ENCODE measurements around the gene MAML2. TPM values are rescaled to one million over a fixed set of nuclear protein-coding genes. Genes with fewer than 3 reads are reported as not detected.

Gene MAML2
- polyA plus RNA-seq, 3 donors, result 0.57 to 7.6 (median 1.2) TPM

GRCh38 chr11:96136613-96137298 is 206.2 kb downstream of the MAML2 start:
- no peak overlapping the region for H2AFZ ChIP-seq (ENCODE audit: insufficient read depth, low read depth, low read length, poor library complexity, severe bottlenecking)
- H3K4me3 Mint-ChIP-seq, result no peak overlapping the region
- TF ChIP-seq CTCF (IDR thresholded peaks at IDR 0.05), result no peak
- no peaks in the 10 kb centered on the region for H4K20me1 ChIP-seq (ENCODE audit: insufficient read depth, low read length)
- H3K9me3 Mint-ChIP-seq, result no peaks in the 10 kb centered on the region
- H3K36me3 Mint-ChIP-seq, result peaks cover 0 to 5% of the 10 kb centered on the region in 2 donors
- H3K9ac ChIP-seq (ENCODE audit: insufficient read depth, low read length, poor library complexity, severe bottlenecking), result no peak overlapping the region
- intact Hi-C loops (cut with micrococcal nuclease), result no loop called here
- no peak overlapping the region for H3K27ac ChIP-seq (ENCODE audit: low read depth in 1 of 2, low read length in 2 of 2)
- no peaks in the 10 kb centered on the region for H3K36me3 ChIP-seq (replicated peaks in 1 of 2; ENCODE audit: control insufficient read depth in 1 of 2, insufficient read depth in 2 of 2, low read length in 2 of 2)
- H3K4me3 ChIP-seq (replicated peaks in 1 of 3; ENCODE audit: low read depth in 2 of 3, low read length in 3 of 3), result no peak overlapping the region
- H3K79me2 ChIP-seq (ENCODE audit: insufficient read depth, low read length), result no peaks in the 10 kb centered on the region
- WGBS (ENCODE audit: insufficient coverage), result no CpG with 5 or more reads among the region's 3 CpGs
- peaks cover 13 to 14% of the 10 kb centered on the region in 2 donors for H3K4me1 ChIP-seq (ENCODE audit: control insufficient read depth in 1 of 2, insufficient read depth in 2 of 2, low read length in 2 of 2)
- H3K4me1 Mint-ChIP-seq, result peaks cover 22% of the 10 kb centered on the region
- DNase-seq, result peak in 2 of 3 donors; percentile 11 to 14
- peak overlapping the region in 4 of 7 donors; percentile 20 to 67 (median 50) for H3K27ac Mint-ChIP-seq
- H3K4me2 ChIP-seq (replicated peaks; ENCODE audit: extremely low read depth, low read length, poor library complexity, severe bottlenecking), result no peak overlapping the region
- H3K9me3 ChIP-seq (replicated peaks in 1 of 2; ENCODE audit: control insufficient read depth in 1 of 2, insufficient read depth in 1 of 2, low read length in 2 of 2), result no peaks in the 10 kb centered on the region
- peaks cover 0 to 3% (median 0%) of the 10 kb centered on the region in 3 donors for H3K27me3 Mint-ChIP-seq (ENCODE audit: low read depth in 3 of 3)
- no peaks in the 10 kb centered on the region for H3K27me3 ChIP-seq (ENCODE audit: control insufficient read depth in 2 of 2, insufficient read depth in 2 of 2, low read length in 2 of 2)

- no peaks in the 10 kb centered on the region for H3K9me3 Mint-ChIP-seq
- Histone ChIP-seq H3K9me3 (replicated peaks in 1 of 2; ENCODE audit: control insufficient read depth in 1 of 2, insufficient read depth in 1 of 2, low read length in 2 of 2) (no peaks in the 10 kb centered on the region), H3K36me3 (replicated peaks in 1 of 2; ENCODE audit: control insufficient read depth in 1 of 2, insufficient read depth in 2 of 2, low read length in 2 of 2) (no peaks in the 10 kb centered on the region), H4K20me1 (ENCODE audit: insufficient read depth, low read length) (no peaks in the 10 kb centered on the region), H3K4me1 (ENCODE audit: control insufficient read depth in 1 of 2, insufficient read depth in 2 of 2, low read length in 2 of 2) (peaks cover 13 to 14% of the 10 kb centered on the region in 2 donors), H3K79me2 (ENCODE audit: insufficient read depth, low read length) (no peaks in the 10 kb centered on the region), H3K27me3 (ENCODE audit: control insufficient read depth in 2 of 2, insufficient read depth in 2 of 2, low read length in 2 of 2) (no peaks in the 10 kb centered on the region), H3K27ac (ENCODE audit: low read depth in 1 of 2, low read length in 2 of 2) (peak overlapping the region in 1 of 2 donors; percentile 81), H3K4me3 (replicated peaks in 1 of 3; ENCODE audit: low read depth in 2 of 3, low read length in 3 of 3) (no peak overlapping the region), H3K4me2 (replicated peaks; ENCODE audit: extremely low read depth, low read length, poor library complexity, severe bottlenecking) (no peak overlapping the region), H2AFZ (ENCODE audit: insufficient read depth, low read depth, low read length, poor library complexity, severe bottlenecking) (no peak overlapping the region), H3K9ac (ENCODE audit: insufficient read depth, low read length, poor library complexity, severe bottlenecking) (no peak overlapping the region)
- H3K4me1 Mint-ChIP-seq, result peaks cover 22% of the 10 kb centered on the region
- TF ChIP-seq CTCF (IDR thresholded peaks at IDR 0.05), result no peak
- peaks cover 0 to 5% of the 10 kb centered on the region in 2 donors for H3K36me3 Mint-ChIP-seq
- WGBS (ENCODE audit: insufficient coverage), result no CpG with 5 or more reads among the region's 1 CpG
- peak overlapping the region in 6 of 7 donors; percentile 60 to 90 (median 80) for H3K27ac Mint-ChIP-seq
- no peak overlapping the region for H3K4me3 Mint-ChIP-seq
- peak; percentile 72 to 90 (median 84) for DNase-seq
- no peaks in the 10 kb centered on the region for H3K27me3 Mint-ChIP-seq (ENCODE audit: low read depth in 3 of 3)
- intact Hi-C loops (cut with micrococcal nuclease), result no loop called here
Measured at GRCh38 chr11:96134602-96135001, 208.4 kb downstream of the MAML2 start.
